Measurements from ENCODE around the gene HSPB6. TPM values are rescaled to one million over a fixed set of nuclear protein-coding genes. Genes with fewer than 3 reads are reported as not detected.

Gene HSPB6
- total and polyA plus RNA-seq, 2 of the 8 experiments (the other 6 are each of a cell fraction or from before 2014, with no cell fraction given), result 0.91 TPM; not detected in 1

GRCh38 chr19:35745328-35746086 is 11.3 kb downstream of the HSPB6 start, which contains the start of the genes PSENEN and U2AF1L4 (continued):
- TF ChIP-seq CBX5 (IDR thresholded peaks at IDR 0.05; ENCODE audit: low read depth, low read length) (no peak), JUN (IDR thresholded peaks at IDR 0.05; ENCODE audit: low read depth, low read length) (no peak), SIRT6 (IDR thresholded peaks at IDR 0.05; ENCODE audit: low read length) (no peak), BRCA1 (IDR thresholded peaks at IDR 0.05; ENCODE audit: low read depth, low read length) (no peak), CBX8 (IDR thresholded peaks at IDR 0.05; ENCODE audit: borderline replicate concordance, low read depth, low read length) (no peak), TCF12 (IDR thresholded peaks at IDR 0.05; ENCODE audit: low read depth, low read length) (no peak), GABPA (IDR thresholded peaks at IDR 0.05; ENCODE audit: borderline replicate concordance, insufficient read depth, low read length) (peak; percentile 88; the same call in 1 of the 2 replicates), EP300 (IDR thresholded peaks at IDR 0.05; ENCODE audit: borderline replicate concordance in 1 of 2, low read depth in 2 of 2, low read length in 2 of 2) (no peak), ZNF274 (IDR thresholded peaks at IDR 0.05; ENCODE audit: borderline replicate concordance, extremely low read depth, low read length) (no peak), CTBP2 (IDR thresholded peaks at IDR 0.05; ENCODE audit: borderline replicate concordance, insufficient read depth, insufficient read length, low read length) (no peak), TBP (IDR thresholded peaks at IDR 0.05; ENCODE audit: low read depth, low read length) (no peak), RNF2 (IDR thresholded peaks at IDR 0.05; ENCODE audit: borderline replicate concordance, low read depth, low read length, missing control alignments, poor library complexity, severe bottlenecking) (no peak), KDM1A (IDR thresholded peaks at IDR 0.05; ENCODE audit: borderline replicate concordance, low read length) (no peak), TAF1 (IDR thresholded peaks at IDR 0.05; ENCODE audit: low read depth, low read length) (peak; percentile 67; the same call in 1 of the 2 replicates), SUZ12 (IDR thresholded peaks at IDR 0.05; ENCODE audit: low read length) (no peak), HDAC2 (IDR thresholded peaks at IDR 0.05; ENCODE audit: borderline replicate concordance in 1 of 2, low read depth in 2 of 2, low read length in 2 of 2) (no peak), RBBP5 (IDR thresholded peaks at IDR 0.05; ENCODE audit: borderline replicate concordance, low read depth, low read length) (no peak), HDAC6 (IDR thresholded peaks at IDR 0.05; ENCODE audit: low read depth, low read length) (no peak), YY1 (IDR thresholded peaks at IDR 0.05; ENCODE audit: low read depth, low read length) (peak; percentile 86; the same call in 1 of the 2 replicates), NANOG (IDR thresholded peaks at IDR 0.05; ENCODE audit: insufficient read depth, low read depth, low read length, poor library complexity, severe bottlenecking) (no peak), NRF1 (IDR thresholded peaks at IDR 0.05; ENCODE audit: low read depth, low read length) (peak; percentile 91), ASH2L (IDR thresholded peaks at IDR 0.05; ENCODE audit: low read length) (no peak), EZH2 (IDR thresholded peaks at IDR 0.05; ENCODE audit: low read depth, low read length, severe bottlenecking) (no peak), SP4 (IDR thresholded peaks at IDR 0.05; ENCODE audit: low read length) (no peak)

Data from H1 (cell line).